Ishikawa (cell line): Measurements from ENCODE around the gene AFF2.

Experiments
- CEBPB ChIP-seq: IDR thresholded peaks from 2 replicates; pipeline ENCODE4 v1.6.1; 2012
- CREB1 ChIP-seq: IDR thresholded peaks from 2 replicates; pipeline ENCODE4 v1.6.1; 2012; ENCODE audit warnings: low read depth
- EGR1 ChIP-seq: IDR thresholded peaks from 2 replicates; pipeline ENCODE4 v1.6.1; 2012
- EP300 ChIP-seq: IDR thresholded peaks from 2 replicates; pipeline ENCODE4 v1.6.1; 2012; ENCODE audit warnings: borderline replicate concordance
- FOXM1 ChIP-seq: IDR thresholded peaks from 2 replicates; pipeline ENCODE4 v1.6.1; 2012; ENCODE audit warnings: low read depth, borderline replicate concordance
- MAX ChIP-seq: IDR thresholded peaks from 2 replicates; pipeline ENCODE4 v1.6.1; 2012
- RAD21 ChIP-seq: IDR thresholded peaks from 2 replicates; pipeline ENCODE4 v1.6.1; 2012; ENCODE audit warnings: low read depth
- REST ChIP-seq: IDR thresholded peaks from 2 replicates; pipeline ENCODE4 v1.6.1; 2012; ENCODE audit warnings: low read depth, mild to moderate bottlenecking
- TAF1 ChIP-seq: IDR thresholded peaks from 2 replicates; pipeline ENCODE4 v1.6.1; 2012; ENCODE audit warnings: low read depth, mild to moderate bottlenecking
- TCF12 ChIP-seq: IDR thresholded peaks from 2 replicates; pipeline ENCODE4 v1.6.1; 2012; ENCODE audit warnings: low read depth
- TEAD4 ChIP-seq: IDR thresholded peaks from 2 replicates; pipeline ENCODE4 v1.6.1; 2012
- USF1 ChIP-seq: IDR thresholded peaks from 2 replicates; pipeline ENCODE4 v1.6.1; 2012
- YY1 ChIP-seq: IDR thresholded peaks from 2 replicates; pipeline ENCODE4 v1.6.1; 2012; ENCODE audit warnings: low read depth
- ZBTB7A ChIP-seq: IDR thresholded peaks from 2 replicates; pipeline ENCODE4 v1.6.1; 2012; ENCODE audit warnings: low read depth

GRCh38 chrX:149003863-149004660, 503.6 kb downstream of the AFF2 start:
- TF ChIP-seq USF1 (no peak), EP300 (no peak), YY1 (no peak), CREB1 (no peak), MAX (no peak), EGR1 (no peak), CEBPB (no peak), RAD21 (no peak), TEAD4 (no peak), REST (no peak), TAF1 (no peak), ZBTB7A (no peak), FOXM1 (no peak), TCF12 (no peak)
